ENCODE data around the gene TMEM156. TPM values are rescaled to one million over a fixed set of nuclear protein-coding genes. Genes with fewer than 3 reads are reported as not detected.

Gene TMEM156
- total RNA-seq, 1 donor from 2014 or later: not detected

DNA sequence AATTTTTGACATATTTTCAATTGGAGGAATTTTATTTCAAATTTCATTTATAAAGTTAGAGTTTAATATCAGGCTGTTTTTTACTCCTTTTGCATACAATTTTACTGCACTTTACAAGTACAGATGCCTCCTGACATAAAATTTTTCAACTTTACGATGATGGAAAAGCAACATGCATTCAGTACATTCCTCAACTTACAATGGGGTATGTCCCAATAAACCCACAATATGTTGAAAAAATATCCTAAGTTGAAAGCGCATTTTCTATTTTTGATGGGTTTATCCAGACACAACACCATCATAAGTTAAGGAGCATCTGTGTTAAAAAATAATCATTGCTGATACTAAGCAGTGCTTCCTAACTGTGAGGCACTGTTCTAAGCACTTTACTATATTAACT is 34.2 kb upstream of the TMEM156 start:
- no peaks in the 10 kb centered on the region for H3K27me3 Mint-ChIP-seq (ENCODE audit: unreplicated experiment)
- DNase-seq: no peak
- H3K27ac Mint-ChIP-seq (ENCODE audit: unreplicated experiment): no peak overlapping the region
- H3K4me3 Mint-ChIP-seq (ENCODE audit: unreplicated experiment): no peak overlapping the region
- TF ChIP-seq, protein P1, sequence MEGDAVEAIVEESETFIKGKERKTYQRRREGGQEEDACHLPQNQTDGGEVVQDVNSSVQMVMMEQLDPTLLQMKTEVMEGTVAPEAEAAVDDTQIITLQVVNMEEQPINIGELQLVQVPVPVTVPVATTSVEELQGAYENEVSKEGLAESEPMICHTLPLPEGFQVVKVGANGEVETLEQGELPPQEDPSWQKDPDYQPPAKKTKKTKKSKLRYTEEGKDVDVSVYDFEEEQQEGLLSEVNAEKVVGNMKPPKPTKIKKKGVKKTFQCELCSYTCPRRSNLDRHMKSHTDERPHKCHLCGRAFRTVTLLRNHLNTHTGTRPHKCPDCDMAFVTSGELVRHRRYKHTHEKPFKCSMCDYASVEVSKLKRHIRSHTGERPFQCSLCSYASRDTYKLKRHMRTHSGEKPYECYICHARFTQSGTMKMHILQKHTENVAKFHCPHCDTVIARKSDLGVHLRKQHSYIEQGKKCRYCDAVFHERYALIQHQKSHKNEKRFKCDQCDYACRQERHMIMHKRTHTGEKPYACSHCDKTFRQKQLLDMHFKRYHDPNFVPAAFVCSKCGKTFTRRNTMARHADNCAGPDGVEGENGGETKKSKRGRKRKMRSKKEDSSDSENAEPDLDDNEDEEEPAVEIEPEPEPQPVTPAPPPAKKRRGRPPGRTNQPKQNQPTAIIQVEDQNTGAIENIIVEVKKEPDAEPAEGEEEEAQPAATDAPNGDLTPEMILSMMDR (IDR thresholded peaks at IDR 0.05; ENCODE audit: partially characterized antibody, unreplicated experiment): no peak
- H3K36me3 Mint-ChIP-seq (ENCODE audit: unreplicated experiment): no peaks in the 10 kb centered on the region
- peaks cover 2% of the 10 kb centered on the region for H3K4me1 Mint-ChIP-seq (ENCODE audit: low read depth, unreplicated experiment)
- H3K9me3 Mint-ChIP-seq (ENCODE audit: unreplicated experiment): no peaks in the 10 kb centered on the region

DNA sequence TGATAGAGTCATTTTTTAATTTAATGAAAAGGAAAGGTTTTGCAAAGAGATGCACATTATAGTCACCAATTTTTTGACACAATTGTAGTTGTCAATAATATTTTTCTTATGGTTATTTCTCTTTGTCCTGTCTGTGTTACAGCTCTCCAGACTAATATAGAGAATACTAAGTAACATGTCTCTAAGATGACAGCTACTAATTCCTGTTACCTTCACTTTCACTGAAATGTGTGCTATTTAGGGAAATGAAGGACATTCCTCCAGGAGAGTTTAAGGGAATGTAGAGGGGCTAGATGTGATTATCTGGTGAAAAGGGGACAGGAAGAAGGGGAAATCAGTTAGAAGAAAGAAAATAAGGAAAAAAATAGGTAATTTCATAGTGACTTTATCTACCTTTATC is 31.2 kb upstream of the TMEM156 start:
- Mint-ChIP-seq H3K36me3 (ENCODE audit: unreplicated experiment) (no peaks in the 10 kb centered on the region), H3K4me1 (ENCODE audit: low read depth, unreplicated experiment) (peaks cover 2% of the 10 kb centered on the region), H3K27ac (ENCODE audit: unreplicated experiment) (no peak overlapping the region), H3K4me3 (ENCODE audit: unreplicated experiment) (no peak overlapping the region), H3K9me3 (ENCODE audit: unreplicated experiment) (no peaks in the 10 kb centered on the region), H3K27me3 (ENCODE audit: unreplicated experiment) (no peaks in the 10 kb centered on the region)
- DNase-seq: no peak
- TF ChIP-seq, protein P1 (IDR thresholded peaks at IDR 0.05; ENCODE audit: partially characterized antibody, unreplicated experiment): no peak

DNA sequence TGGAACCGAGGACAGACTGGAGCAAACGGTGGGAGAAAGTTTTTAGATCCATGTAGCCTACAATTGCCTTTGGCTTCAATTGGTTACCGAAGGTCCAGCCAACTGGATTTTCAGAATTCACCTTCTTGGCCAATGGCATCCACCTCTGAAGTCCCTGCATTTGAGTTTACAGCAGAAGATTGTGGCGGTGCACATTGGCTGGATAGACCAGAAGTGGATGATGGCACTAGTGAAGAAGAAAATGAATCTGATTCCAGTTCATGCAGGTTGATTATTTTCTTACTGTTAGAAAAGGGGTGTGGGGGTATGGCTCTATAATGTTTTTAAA is 30.5 kb upstream of the TMEM156 start:
- no peak overlapping the region for H3K27ac Mint-ChIP-seq (ENCODE audit: unreplicated experiment)
- peaks cover 2% of the 10 kb centered on the region for H3K4me1 Mint-ChIP-seq (ENCODE audit: low read depth, unreplicated experiment)
- no peaks in the 10 kb centered on the region for H3K36me3 Mint-ChIP-seq (ENCODE audit: unreplicated experiment)
- no peak overlapping the region for H3K4me3 Mint-ChIP-seq (ENCODE audit: unreplicated experiment)
- TF ChIP-seq, protein P1 (IDR thresholded peaks at IDR 0.05; ENCODE audit: partially characterized antibody, unreplicated experiment): no peak
- no peak for DNase-seq
- H3K27me3 Mint-ChIP-seq (ENCODE audit: unreplicated experiment): no peaks in the 10 kb centered on the region
- no peaks in the 10 kb centered on the region for H3K9me3 Mint-ChIP-seq (ENCODE audit: unreplicated experiment)

DNA sequence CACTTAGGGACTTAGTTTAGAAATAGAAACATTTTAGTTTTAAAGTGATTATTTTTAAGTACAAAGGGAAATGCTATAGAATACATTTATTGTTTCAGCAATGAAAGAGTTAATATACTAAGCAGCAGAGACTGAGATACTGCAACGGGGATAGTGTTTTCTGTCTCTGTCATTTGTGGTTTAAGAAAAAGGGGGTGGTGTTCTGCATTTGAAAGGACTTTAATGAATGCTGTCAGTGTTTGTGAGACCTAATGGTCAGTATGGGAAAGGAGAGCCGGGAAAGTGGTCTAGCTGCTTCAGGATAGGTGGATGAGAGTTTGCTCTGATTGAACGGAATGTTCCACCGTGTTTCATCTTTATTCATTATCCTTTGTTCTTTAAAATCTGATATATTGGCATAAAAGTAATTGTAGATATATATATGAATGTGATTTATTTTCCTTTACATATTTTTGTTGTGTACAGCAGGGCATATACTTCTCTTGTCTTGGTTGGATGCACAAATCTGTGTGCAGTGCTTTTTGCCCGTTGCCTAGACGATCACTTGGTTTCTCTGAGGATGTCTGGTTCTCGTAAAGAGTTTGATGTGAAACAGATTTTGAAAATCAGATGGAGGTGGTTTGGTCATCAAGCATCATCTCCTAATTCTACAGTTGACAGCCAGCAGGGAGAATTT is 30.0 kb upstream of the TMEM156 start, which contains the start of gene KLHL5:
Gene KLHL5 (plus strand): TSS at position 139 of the 676 bp plus-strand sequence. CDS start 421 bp downstream, at position 560.
- Mint-ChIP-seq H3K27ac (ENCODE audit: unreplicated experiment) (no peak within 1 kb of the TSS), H3K27me3 (ENCODE audit: unreplicated experiment) (no peaks in the 10 kb centered on the region), H3K9me3 (ENCODE audit: unreplicated experiment) (no peaks in the 10 kb centered on the region), H3K4me1 (ENCODE audit: low read depth, unreplicated experiment) (peaks cover 2% of the 10 kb centered on the region), H3K36me3 (ENCODE audit: unreplicated experiment) (no peaks in the 10 kb centered on the region), H3K4me3 (ENCODE audit: unreplicated experiment) (peak within 1 kb of the TSS; percentile 16)
- TF ChIP-seq, protein P1 (IDR thresholded peaks at IDR 0.05; ENCODE audit: partially characterized antibody, unreplicated experiment): no peak
- no peak for DNase-seq

DNA sequence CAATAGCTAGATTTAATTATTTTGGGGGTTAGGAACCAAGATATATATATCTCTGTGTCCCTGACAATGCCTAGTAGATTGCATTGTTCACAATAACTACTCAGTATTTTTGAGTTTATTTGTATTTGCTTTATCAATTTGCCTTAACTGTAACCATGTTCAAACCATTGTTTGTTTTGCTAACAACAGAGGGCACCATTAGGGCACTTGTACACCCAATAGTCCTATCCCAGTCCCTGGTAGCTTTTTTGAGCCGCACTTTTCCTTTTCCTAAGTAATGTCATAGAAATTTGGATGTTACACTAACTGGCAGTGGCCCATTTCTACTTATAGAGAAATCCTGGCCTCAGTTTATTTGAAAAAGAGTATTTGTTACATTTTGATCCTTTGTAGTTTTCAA is 29.2 kb upstream of the TMEM156 start:
- Mint-ChIP-seq H3K4me1 (ENCODE audit: low read depth, unreplicated experiment) (peaks cover 2% of the 10 kb centered on the region), H3K36me3 (ENCODE audit: unreplicated experiment) (no peaks in the 10 kb centered on the region), H3K27ac (ENCODE audit: unreplicated experiment) (no peak overlapping the region), H3K4me3 (ENCODE audit: unreplicated experiment) (no peak overlapping the region), H3K27me3 (ENCODE audit: unreplicated experiment) (no peaks in the 10 kb centered on the region), H3K9me3 (ENCODE audit: unreplicated experiment) (no peaks in the 10 kb centered on the region)
- TF ChIP-seq, protein P1 (IDR thresholded peaks at IDR 0.05; ENCODE audit: partially characterized antibody, unreplicated experiment): no peak
- DNase-seq: no peak

All from glutamatergic neuron (in vitro differentiated cells).